GM19025 (cell line): ENCODE measurements around the gene CRISP2.
"Not testable (repeated sequence)": the region's sequence is repeated elsewhere in the genome, so short reads cannot be mapped to it uniquely, and the experiment has no call there.

Experiments used
- ATAC-seq: cut with Tn5 transposase; IDR thresholded peaks from one replicate; pipeline ENCODE4 v1.9.1; 2021; ENCODE audit warnings: mild to moderate bottlenecking, low read depth, moderate library complexity; ENCODE audit not compliant: unreplicated experiment

CRISP2 gene, protein sequence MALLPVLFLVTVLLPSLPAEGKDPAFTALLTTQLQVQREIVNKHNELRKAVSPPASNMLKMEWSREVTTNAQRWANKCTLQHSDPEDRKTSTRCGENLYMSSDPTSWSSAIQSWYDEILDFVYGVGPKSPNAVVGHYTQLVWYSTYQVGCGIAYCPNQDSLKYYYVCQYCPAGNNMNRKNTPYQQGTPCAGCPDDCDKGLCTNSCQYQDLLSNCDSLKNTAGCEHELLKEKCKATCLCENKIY

GRCh38 chr6:49713346-49713745 lies at the start of gene CRISP2:
TSS of gene CRISP2 (minus strand) at chr6:49713543. CDS start at chr6:49709196, 4,347 bp downstream.
- no peak for ATAC-seq

- no peak for ATAC-seq
Observed at GRCh38 chr6:49744259-49744658, 30.9 kb upstream of the CRISP2 start, which contains the start of gene CRISP3. TSS of gene CRISP3 (minus strand) at chr6:49744388. CDS start at chr6:49744367, 21 bp downstream.

DNA sequence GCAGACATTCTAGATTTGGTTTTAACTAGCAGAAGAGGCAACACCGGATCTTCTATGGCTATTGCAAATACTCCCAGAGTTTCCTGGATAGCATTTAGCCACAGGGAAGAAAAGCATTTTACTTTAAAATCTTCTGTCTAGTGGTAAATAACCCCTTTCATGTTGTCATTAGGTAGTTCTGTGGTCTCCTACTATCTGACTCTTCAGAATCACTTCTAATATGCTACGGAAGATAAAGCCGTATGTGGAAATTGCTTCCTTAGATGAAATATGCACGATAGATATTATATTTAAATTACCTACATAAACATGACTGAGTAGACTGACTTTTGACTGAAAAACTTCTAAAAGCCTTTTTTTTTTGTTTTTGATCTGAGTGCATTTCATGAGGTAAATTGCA lies 30.1 kb upstream of the CRISP2 start:
- ATAC-seq: no peak

- no peak for ATAC-seq
Observed at GRCh38 chr6:49739423-49739822, 26.1 kb upstream of the CRISP2 start.

DNA sequence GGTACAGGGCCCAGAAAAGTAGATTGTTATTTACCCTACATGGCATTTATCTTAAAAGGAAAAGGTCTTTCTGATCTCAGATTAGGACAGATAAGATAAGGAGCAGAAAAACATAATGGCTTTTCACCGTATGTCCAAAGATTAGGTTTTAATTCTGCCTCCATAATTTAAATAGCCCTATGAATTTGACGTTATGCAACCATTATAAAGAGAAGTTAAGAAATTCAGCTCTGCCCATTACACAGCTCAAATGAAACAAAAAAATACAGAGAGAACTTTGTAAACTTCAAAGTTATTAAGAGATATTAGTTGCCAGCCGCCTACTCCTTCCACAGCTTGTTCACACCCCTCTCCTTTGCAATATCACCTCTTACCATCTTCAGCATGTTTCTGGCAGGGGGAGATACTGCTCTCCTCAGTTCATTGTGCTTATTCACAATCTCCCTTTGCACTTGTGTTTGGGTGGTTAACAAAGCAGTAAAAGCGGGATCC lies 22.7 kb upstream of the CRISP2 start:
- ATAC-seq: no peak

GRCh38 chr6:49733680-49734079 lies 20.3 kb upstream of the CRISP2 start:
- ATAC-seq: no peak

DNA sequence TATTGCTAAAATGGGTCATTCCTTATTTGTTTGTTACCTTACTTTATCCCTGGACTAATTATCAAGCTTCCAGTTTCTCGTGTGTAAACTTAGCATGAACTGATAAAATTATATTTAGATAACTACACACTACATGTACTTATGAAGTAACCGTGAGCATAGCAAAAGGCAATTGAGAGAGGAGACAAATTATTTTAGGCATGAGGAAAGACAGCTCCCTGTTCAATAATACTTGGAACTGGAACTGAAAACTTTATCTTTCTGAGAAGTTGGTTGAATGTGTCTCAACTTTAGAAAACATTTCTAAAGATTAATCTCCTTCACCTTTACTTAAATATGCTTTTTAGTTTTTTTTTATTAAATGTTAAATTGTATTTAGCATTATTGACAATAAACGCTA lies 19.4 kb upstream of the CRISP2 start:
- ATAC-seq: no peak

- ATAC-seq: no peak
Observed at GRCh38 chr6:49730251-49730650, 16.9 kb upstream of the CRISP2 start.

DNA sequence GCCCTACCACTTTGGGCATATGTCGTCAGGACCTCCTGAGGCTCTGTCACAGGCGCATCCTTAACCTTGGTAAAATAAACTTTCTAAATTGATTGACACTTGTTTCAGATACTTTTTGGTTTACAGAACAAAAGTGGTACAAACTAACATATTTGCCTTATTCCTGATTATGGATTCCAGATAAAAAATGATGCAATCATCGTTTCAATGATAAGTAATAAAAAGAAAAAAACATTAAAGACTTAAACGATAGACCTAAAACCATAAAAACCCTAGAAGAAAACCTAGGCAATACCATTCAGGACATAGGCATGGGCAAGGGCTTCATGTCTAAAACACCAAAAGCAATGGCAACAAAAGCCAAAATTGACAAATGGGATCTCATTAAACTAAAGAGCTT lies 10.6 kb upstream of the CRISP2 start:
- ATAC-seq: not testable (repeated sequence)

DNA sequence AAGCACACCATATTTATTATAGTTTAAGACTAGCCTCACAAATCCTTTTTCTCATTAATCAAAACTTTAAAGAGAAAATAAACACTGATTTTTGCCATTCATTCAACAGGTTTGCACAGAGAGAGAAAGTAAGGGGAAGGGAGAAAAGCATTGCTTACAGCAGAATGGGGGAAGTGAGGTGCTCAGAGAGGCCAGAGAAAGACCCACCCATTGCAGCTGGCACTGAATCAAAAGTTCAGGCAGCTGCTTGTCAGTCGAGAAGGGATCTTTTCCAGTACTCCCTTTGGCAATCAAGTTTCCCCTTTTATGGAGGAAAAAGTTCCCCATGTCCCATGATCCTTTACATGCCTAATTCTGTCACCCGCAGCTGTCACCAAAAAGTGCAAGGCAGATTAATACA lies 8.0 kb upstream of the CRISP2 start:
- no peak for ATAC-seq

GRCh38 chr6:49720372-49720771 lies 7.0 kb upstream of the CRISP2 start:
- no peak for ATAC-seq

- no peak for ATAC-seq
Observed at GRCh38 chr6:49698478-49698877, 14.9 kb downstream of the CRISP2 start.

DNA sequence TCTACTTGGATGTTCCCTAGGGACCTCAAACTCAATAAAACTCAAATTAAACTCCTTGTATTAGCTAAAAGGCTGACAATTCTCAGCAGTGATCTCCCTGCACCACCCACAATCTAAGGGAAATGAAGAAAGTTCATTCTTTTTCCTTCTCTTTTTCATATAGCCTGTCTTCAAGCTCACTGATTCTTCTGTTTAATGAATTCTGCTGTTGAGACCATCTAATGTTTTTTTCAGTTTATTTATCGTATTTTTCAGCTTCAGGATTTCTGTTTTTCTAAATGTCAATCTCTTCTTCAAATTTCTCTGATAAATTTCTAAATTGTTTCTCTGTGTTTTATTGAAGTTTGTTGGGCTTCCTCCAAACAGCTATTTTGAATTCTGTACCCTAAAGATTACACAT lies 19.8 kb downstream of the CRISP2 start:
- ATAC-seq: no peak

GRCh38 chr6:49692534-49692933 lies 20.8 kb downstream of the CRISP2 start:
- no peak for ATAC-seq

- no peak for ATAC-seq
Observed at GRCh38 chr6:49676671-49677281, 36.6 kb downstream of the CRISP2 start.

- no peak for ATAC-seq
Observed at GRCh38 chr6:49675816-49676215, 37.5 kb downstream of the CRISP2 start.

DNA sequence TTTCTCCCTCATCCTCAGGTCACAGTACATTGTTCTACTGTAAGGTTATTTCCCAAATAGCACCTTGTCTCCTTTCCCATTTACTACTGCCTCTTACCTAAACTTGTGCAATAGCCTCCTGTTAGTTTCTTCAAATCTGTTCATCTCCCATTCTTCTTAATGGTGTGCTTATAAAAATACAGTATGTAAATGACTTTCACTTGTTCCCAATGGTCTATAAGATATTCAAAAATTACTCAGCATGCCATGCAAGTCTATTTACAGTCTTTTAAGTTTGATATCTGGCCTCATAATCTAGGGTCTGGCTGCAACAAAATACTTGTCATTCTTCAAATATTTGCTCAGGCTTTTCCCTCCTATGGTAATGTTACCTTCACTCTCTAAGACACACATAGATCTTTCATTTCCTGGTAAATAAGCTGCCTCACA lies 45.2 kb downstream of the CRISP2 start:
- ATAC-seq: no peak

DNA sequence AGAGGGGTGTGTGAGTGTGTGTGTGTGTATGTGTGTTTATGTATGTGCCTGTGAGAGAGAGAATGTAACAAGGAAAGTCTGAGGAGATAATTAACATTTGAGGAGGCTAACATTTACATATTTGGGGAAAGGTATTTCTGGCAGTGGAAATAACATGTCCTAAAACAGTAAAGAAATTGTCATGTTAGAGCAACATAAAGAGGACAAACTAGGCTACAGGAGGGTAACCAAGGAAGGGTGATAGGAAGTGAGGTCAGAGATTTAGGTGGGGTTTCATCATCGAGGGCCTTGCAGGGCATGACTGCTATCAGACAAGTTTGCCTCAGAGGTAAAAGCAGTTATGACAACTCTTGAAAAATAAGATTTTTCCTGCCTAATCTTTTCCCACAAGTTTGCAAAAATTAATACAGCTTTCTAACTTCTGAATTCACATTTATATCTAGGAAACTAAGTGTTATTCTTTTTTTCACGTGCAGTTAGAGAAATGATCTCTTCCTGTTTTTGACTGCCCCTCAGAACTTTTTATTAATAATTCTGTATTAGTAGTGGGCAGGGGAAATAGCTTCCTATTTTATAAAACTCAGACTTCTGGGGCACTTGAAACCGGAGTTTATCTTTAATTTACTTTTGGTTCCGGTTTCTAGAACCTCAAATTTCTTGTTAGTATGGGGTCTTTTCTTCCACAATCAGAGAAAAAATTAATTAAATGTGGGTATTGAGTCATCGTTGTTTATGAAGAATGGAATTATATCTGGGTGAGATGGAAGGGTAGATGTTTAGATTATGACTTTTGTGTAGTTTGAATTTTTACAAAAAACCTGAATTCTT lies 46.2 kb downstream of the CRISP2 start:
- ATAC-seq: no peak

- no peak for ATAC-seq
Observed at GRCh38 chr6:49666480-49666879, 46.9 kb downstream of the CRISP2 start.

DNA sequence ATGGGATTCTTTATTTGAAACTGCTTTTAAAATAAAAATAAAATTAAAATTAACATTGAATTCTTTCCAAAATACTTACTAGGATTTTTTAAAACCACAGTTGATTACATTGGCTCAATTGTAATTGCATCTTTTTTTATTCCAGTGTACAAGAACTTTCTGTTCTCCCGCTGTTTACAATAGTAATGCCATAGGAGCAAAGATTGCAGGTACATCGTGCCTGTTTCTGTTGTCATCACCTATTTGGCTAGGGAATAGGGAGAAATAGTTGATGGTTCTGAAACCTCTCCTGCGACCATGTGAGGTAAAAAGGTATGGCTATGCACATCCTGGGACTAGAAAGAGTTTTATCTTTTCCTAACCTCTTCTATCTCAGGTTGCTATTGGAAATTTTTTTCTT lies 48.5 kb downstream of the CRISP2 start:
- ATAC-seq: no peak

DNA sequence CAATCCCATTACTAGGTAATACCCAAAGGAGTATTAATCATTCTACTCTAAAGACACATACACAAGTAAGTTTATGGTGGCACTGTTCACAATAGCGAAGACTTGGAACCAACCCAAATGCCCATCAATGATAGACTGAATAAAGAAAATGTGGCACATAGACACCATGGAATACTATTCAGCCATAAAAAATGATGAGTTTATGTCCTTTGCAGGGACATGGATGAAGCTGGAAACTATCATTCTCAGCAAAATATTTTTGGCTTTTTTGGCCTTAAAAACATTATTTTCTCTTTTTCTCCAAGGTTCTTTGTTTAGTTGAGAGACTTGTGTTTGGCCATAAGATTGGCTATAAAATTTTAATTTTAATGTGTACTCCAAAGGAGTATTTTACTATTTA lies 49.3 kb downstream of the CRISP2 start:
- ATAC-seq: not testable (repeated sequence)
